IMR-90 (cell line): ENCODE measurements around the gene SEMA4B. TPM values are rescaled to one million over a fixed set of nuclear protein-coding genes. Genes with fewer than 3 reads are reported as not detected.

ENCODE experiments used
- ATAC-seq: fragments of 200-7000 bp; cut with Tn5 transposase; 2 replicates; pipeline ENCODE4 v1.9.1; 2020; ENCODE audit warnings: low read depth, mild to moderate bottlenecking, moderate library complexity
- BruUV-seq: library from RNA; stranded (reverse); fragments of 400-500 nt; replicated peaks from 2 replicates; lab custom pipeline; 2021; lab: Mats Ljungman, UMichigan
- CTCF ChIA-PET: fragments of 300-600 bp; formaldehyde crosslinking; extraction: SDS; loops from one replicate; lab custom pipeline; 2021; ENCODE audit warnings: antibody characterized with exemption; lab: Yijun Ruan, JAX
- POLR2A ChIA-PET: fragments of 300-600 bp; sonication (Branson Sonifier 250); formaldehyde crosslinking; loops from one replicate; lab custom pipeline; 2022; ENCODE audit warnings: antibody characterized with exemption; ENCODE audit not compliant: unreplicated experiment; lab: Charles Lee
- DNase-seq: peaks from one replicate; pipeline ENCODE4 v3.0.0; 2013
- H2AFZ ChIP-seq: replicated peaks from 2 replicates; pipeline ENCODE3; 2013; ENCODE audit warnings: low read length, mild to moderate bottlenecking; ENCODE audit not compliant: poor library complexity
- H2AK5ac ChIP-seq: 2 replicates; pipeline ENCODE4 v1.6.1; 2013; ENCODE audit warnings: low read depth, low read length, inconsistent platforms
- H2AK9ac ChIP-seq: replicated peaks from 2 replicates; pipeline ENCODE3; 2013; ENCODE audit warnings: mild to moderate bottlenecking, low read depth, low read length, moderate library complexity; ENCODE audit not compliant: poor library complexity
- H2BK120ac ChIP-seq: 2 replicates; pipeline ENCODE4 v1.6.1; 2013; ENCODE audit warnings: low read depth, low read length, inconsistent platforms
- H2BK15ac ChIP-seq: 3 replicates; pipeline ENCODE4 v1.6.1; 2013; ENCODE audit warnings: low read depth, low read length, inconsistent platforms
- H2BK20ac ChIP-seq: 2 replicates; pipeline ENCODE4 v1.6.1; 2013; ENCODE audit warnings: low read depth, mild to moderate bottlenecking, inconsistent platforms, low read length, moderate library complexity
- H2BK5ac ChIP-seq: 2 replicates; pipeline ENCODE4 v1.6.1; 2013; ENCODE audit warnings: mild to moderate bottlenecking, low read depth, low read length, inconsistent platforms; ENCODE audit not compliant: poor library complexity, severe bottlenecking
- H3K14ac ChIP-seq: replicated peaks from 2 replicates; pipeline ENCODE4 v1.6.1; 2013; ENCODE audit warnings: low read depth, low read length, inconsistent platforms
- H3K18ac ChIP-seq: 2 replicates; pipeline ENCODE4 v1.6.1; 2013; ENCODE audit warnings: low read depth, low read length, control low read depth
- H3K23ac ChIP-seq: 2 replicates; pipeline ENCODE4 v1.6.1; 2013; ENCODE audit warnings: low read depth, low read length, inconsistent platforms
- H3K27ac ChIP-seq: 2 replicates; pipeline ENCODE4 v1.5.1; 2013; ENCODE audit warnings: mild to moderate bottlenecking, control low read depth, low read length; ENCODE audit not compliant: insufficient read depth
- H3K27me3 ChIP-seq: 2 replicates; pipeline ENCODE4 v1.6.1; 2013; ENCODE audit warnings: low read length; ENCODE audit not compliant: control insufficient read depth, insufficient read depth
- H3K36me3 ChIP-seq: 2 replicates; pipeline ENCODE4 v1.6.1; 2013; ENCODE audit warnings: low read length, mixed read lengths; ENCODE audit not compliant: control insufficient read depth, insufficient read depth
- H3K4ac ChIP-seq: 2 replicates; pipeline ENCODE4 v1.6.1; 2013; ENCODE audit warnings: low read depth, low read length, inconsistent platforms
- H3K4me1 ChIP-seq: 2 replicates; pipeline ENCODE4 v1.6.1; 2013; ENCODE audit warnings: low read length, mixed read lengths; ENCODE audit not compliant: control insufficient read depth, insufficient read depth
- H3K4me2 ChIP-seq: 2 replicates; pipeline ENCODE4 v1.6.1; 2013; ENCODE audit warnings: low read depth, mild to moderate bottlenecking, control low read depth, low read length, moderate library complexity
- H3K4me3 ChIP-seq: 2 replicates; pipeline ENCODE4 v1.5.1; 2013; ENCODE audit warnings: low read depth, mild to moderate bottlenecking, control low read depth, low read length, moderate library complexity; ENCODE audit not compliant: insufficient read depth
- H3K56ac ChIP-seq: 2 replicates; pipeline ENCODE4 v1.6.1; 2013; ENCODE audit warnings: low read length, inconsistent platforms; ENCODE audit not compliant: insufficient read depth; ENCODE audit errors: extremely low read depth
- H3K79me1 ChIP-seq, 2 experiments: 2 replicates each; pipeline ENCODE4 v1.6.1; 2013; ENCODE audit warnings: low read length in 2 of 2, inconsistent platforms in 1 of 2, low read depth in 1 of 2
- H3K9ac ChIP-seq: 2 replicates; pipeline ENCODE4 v1.6.1; 2013; ENCODE audit warnings: low read depth, low read length, control low read depth
- H3K9me1 ChIP-seq: 2 replicates; pipeline ENCODE4 v1.6.1; 2013; ENCODE audit warnings: low read length, inconsistent platforms; ENCODE audit not compliant: insufficient read depth
- H3K9me3 ChIP-seq: 2 replicates; pipeline ENCODE4 v1.6.1; 2013; ENCODE audit warnings: low read length; ENCODE audit not compliant: control insufficient read depth, insufficient read depth
- H4K20me1 ChIP-seq: 2 replicates; pipeline ENCODE4 v1.6.1; 2013; ENCODE audit warnings: low read length, inconsistent platforms; ENCODE audit not compliant: insufficient read depth
- H4K5ac ChIP-seq: 2 replicates; pipeline ENCODE4 v1.6.1; 2013; ENCODE audit warnings: mild to moderate bottlenecking, low read depth, low read length, control low read depth
- H4K8ac ChIP-seq, 2 experiments: 2 replicates each; pipeline ENCODE4 v1.6.1; 2013; ENCODE audit warnings: low read depth in 2 of 2, low read length in 2 of 2, control low read depth in 1 of 2, inconsistent platforms in 1 of 2
- H4K91ac ChIP-seq: 2 replicates; pipeline ENCODE4 v1.6.1; 2013; ENCODE audit warnings: low read depth, low read length, inconsistent platforms; ENCODE audit not compliant: insufficient read depth
- BHLHE40 ChIP-seq: fragments of 150-350 bp; IDR thresholded peaks from 2 replicates; pipeline ENCODE4 v1.6.1; 2016; ENCODE audit warnings: mild to moderate bottlenecking, low read depth, low read length
- CEBPB ChIP-seq: IDR thresholded peaks from 2 replicates; pipeline ENCODE4 v1.6.1; 2012; ENCODE audit warnings: low read depth, low read length, improper control_type of control experiment
- MAFK ChIP-seq: IDR thresholded peaks from 2 replicates; pipeline ENCODE4 v1.6.1; 2012; ENCODE audit warnings: low read depth, low read length, improper control_type of control experiment
- MAZ ChIP-seq: IDR thresholded peaks from 2 replicates; pipeline ENCODE4 v1.6.1; 2012; ENCODE audit warnings: low read depth, mild to moderate bottlenecking, low read length, improper control_type of control experiment, moderate library complexity, borderline replicate concordance
- MXI1 ChIP-seq: IDR thresholded peaks from 2 replicates; pipeline ENCODE4 v1.6.1; 2012; ENCODE audit warnings: low read depth, mild to moderate bottlenecking, low read length, moderate library complexity, borderline replicate concordance
- POLR2A ChIP-seq: IDR thresholded peaks from 2 replicates; pipeline ENCODE4 v1.6.1; 2012; ENCODE audit warnings: mild to moderate bottlenecking, low read depth, low read length
- RAD21 ChIP-seq: IDR thresholded peaks from 2 replicates; pipeline ENCODE4 v1.6.1; 2012; ENCODE audit warnings: low read length, improper control_type of control experiment
- RCOR1 ChIP-seq: IDR thresholded peaks from 2 replicates; pipeline ENCODE4 v1.6.1; 2012; ENCODE audit warnings: mild to moderate bottlenecking, low read length, improper control_type of control experiment; ENCODE audit not compliant: insufficient replicate concordance
- RFX5 ChIP-seq: IDR thresholded peaks from 2 replicates; pipeline ENCODE4 v1.8.0; 2012; ENCODE audit warnings: low read depth, mild to moderate bottlenecking, low read length, moderate library complexity
- WGBS, 2 experiments: methylation state at CpG; one replicate each; pipeline versions ENCODE4 v1.1.5 to v1.1.7; 2013; ENCODE audit warnings: missing lambda C conversion rate in 2 of 2; ENCODE audit not compliant: insufficient read length in 1 of 2; ENCODE audit errors: extremely low coverage in 2 of 2; 5-methylcytosine and 5-hydroxymethylcytosine counted together
- dilution Hi-C: fragments of 300-500 bp; cut with HindIII; formaldehyde crosslinking; loops from one replicate; pipeline ENCODE4 v1.14.3; 2018; ENCODE audit warnings: low sequenced_read_pairs; ENCODE audit not compliant: unreplicated experiment
- in situ Hi-C: fragments of 300-500 bp; cut with MboI; formaldehyde crosslinking; loops from 3 replicates; pipeline ENCODE4 v1.14.3; 2019; ENCODE audit warnings: low sequenced_read_pairs, inconsistent platforms, mixed read lengths
- intact Hi-C: fragments of 100-400 bp; cut with micrococcal nuclease; formaldehyde crosslinking; loops from 2 replicates; pipeline ENCODE4 v1.10.0; 2022
- polyA plus RNA-seq, 3 experiments: library from polyadenylated mRNA; depleted of rRNA; stranded (reverse); fragments of >200 nt; gene quantifications; 2 replicates each; pipeline ENCODE4 v1.2.3, GENCODE V29; 2012; ENCODE audit warnings: low replicate concordance in 1 of 3
- total RNA-seq: library from RNA; depleted of rRNA; stranded (reverse); fragments of >200 nt; gene quantifications from 2 replicates; pipeline ENCODE4 v1.2.3, GENCODE V29; 2012
- TF ChIP-seq, protein P1 (sequence below): fragments of 150-350 bp; IDR thresholded peaks from 2 replicates; pipeline ENCODE4 v1.6.1; 2017; ENCODE audit warnings: mild to moderate bottlenecking, antibody characterized with exemption, low read length, low read depth
- TF ChIP-seq, protein P2 (sequence below): fragments of 150-350 bp; IDR thresholded peaks from 2 replicates; pipeline ENCODE4 v1.6.1; 2016; ENCODE audit warnings: low read depth, mild to moderate bottlenecking, low read length, moderate library complexity, borderline replicate concordance

Gene SEMA4B
- total and polyA plus RNA-seq, 2 of the 4 experiments (the other 2 are of a cell fraction) = 5.0 to 22.5 TPM

DNA sequence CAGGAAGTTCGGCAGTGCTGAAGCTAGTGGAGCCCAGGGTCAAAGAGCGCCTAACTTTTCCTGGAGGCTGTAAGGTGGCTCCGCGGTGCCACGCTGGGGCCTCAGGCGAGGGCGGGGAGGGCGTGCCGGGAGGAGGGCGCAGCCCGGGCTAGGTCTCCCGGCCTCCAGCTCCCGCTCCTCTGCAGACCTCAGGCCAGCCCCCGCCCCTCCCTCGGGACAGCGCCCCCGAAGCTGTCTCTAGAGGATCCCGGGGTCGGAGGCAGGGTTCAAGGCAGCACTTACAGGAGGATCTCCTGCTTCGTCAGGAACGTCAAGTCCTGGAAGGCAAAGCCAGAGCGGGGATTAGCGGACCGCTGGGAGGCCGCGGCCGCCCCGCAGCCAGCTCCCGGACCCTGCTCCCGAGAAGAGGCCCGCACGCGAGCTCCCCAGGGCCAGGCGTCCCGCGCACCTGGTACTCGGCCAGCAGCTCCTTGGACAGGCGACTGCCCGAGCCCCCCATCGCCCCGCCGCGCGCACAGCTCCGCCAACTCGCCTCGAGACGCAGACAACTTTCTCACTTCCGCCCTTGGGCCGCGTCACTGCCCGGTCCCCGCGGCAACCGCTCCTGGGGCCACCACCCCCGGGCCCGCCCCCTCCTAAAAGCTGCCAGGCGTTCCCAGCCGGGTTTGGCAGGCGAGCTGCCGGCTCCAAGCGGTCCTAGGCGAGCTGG, 32.4 kb downstream of the SEMA4B start, which contains the start of gene CIB1:
CIB1 (minus strand) TSS at position 555 of the 709 bp plus-strand sequence; CDS start at position 499, 56 bp downstream.
- intact Hi-C loops (loop anchor here (5.0 kb wide), 1 partner anchor 341 kb away; the partner anchor contains the start of gene AP3S2), dilution Hi-C loops (no loop called here), in situ Hi-C loops (no loop called here)
- Histone ChIP-seq H4K5ac (peak within 1 kb of the TSS; percentile 13), H3K18ac (peak within 1 kb of the TSS; percentile 10; the same call in 1 of the 2 replicates), H3K23ac (peak within 1 kb of the TSS; percentile 78), H2BK20ac (no peak within 1 kb of the TSS), H3K4me3 (peak within 1 kb of the TSS; percentile 84), H3K14ac (peak within 1 kb of the TSS; percentile 90), H4K20me1 (0 out of 2 replicates have a peak, but pooled peaks cover 7% of the 10 kb centered on the region), H3K9me3 (no peaks in the 10 kb centered on the region), H3K4me2 (peak within 1 kb of the TSS; percentile 97), H2AK9ac (peak within 1 kb of the TSS; percentile 86), H4K91ac (peak within 1 kb of the TSS; percentile 34; the same call in 1 of the 2 replicates), H3K9ac (peak within 1 kb of the TSS; percentile 77), H3K79me1 (peaks cover 19 to 45% of the 10 kb centered on the region in 2 experiments), H2BK5ac (peak within 1 kb of the TSS; percentile 28), H3K4ac (peak within 1 kb of the TSS; percentile 84), H2AK5ac (peak within 1 kb of the TSS; percentile 67; the same call in 1 of the 2 replicates), H3K4me1 (peaks cover 4% of the 10 kb centered on the region), H3K9me1 (peaks cover 18% of the 10 kb centered on the region), H2BK120ac (no peak within 1 kb of the TSS), H2AFZ (peak within 1 kb of the TSS; percentile 96), H2BK15ac (no peak within 1 kb of the TSS), H3K56ac (peak within 1 kb of the TSS; percentile 20; the same call in 1 of the 2 replicates), H3K27ac (peak within 1 kb of the TSS; percentile 77), H3K36me3 (peaks cover 32% of the 10 kb centered on the region), H4K8ac (peak within 1 kb of the TSS; percentile 19 to 92), H3K27me3 (no peaks in the 10 kb centered on the region)
- WGBS, 2 experiments = 0% methylated on average over 42 of the region's 63 CpGs; no CpG with 5 or more reads in 1 of the 2 experiments
- TF ChIP-seq POLR2A (peak; percentile 85; the same call in 1 of the 2 replicates), BHLHE40 (no peak), RFX5 (no peak), RAD21 (no peak), CEBPB (no peak), RCOR1 (no peak), MXI1 (peak; percentile 59; the same call in 1 of the 2 replicates), MAZ (peak; percentile 98), MAFK (no peak)
- TF ChIP-seq, protein P1, sequence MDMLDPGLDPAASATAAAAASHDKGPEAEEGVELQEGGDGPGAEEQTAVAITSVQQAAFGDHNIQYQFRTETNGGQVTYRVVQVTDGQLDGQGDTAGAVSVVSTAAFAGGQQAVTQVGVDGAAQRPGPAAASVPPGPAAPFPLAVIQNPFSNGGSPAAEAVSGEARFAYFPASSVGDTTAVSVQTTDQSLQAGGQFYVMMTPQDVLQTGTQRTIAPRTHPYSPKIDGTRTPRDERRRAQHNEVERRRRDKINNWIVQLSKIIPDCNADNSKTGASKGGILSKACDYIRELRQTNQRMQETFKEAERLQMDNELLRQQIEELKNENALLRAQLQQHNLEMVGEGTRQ = no peak
- TF ChIP-seq, protein P2, sequence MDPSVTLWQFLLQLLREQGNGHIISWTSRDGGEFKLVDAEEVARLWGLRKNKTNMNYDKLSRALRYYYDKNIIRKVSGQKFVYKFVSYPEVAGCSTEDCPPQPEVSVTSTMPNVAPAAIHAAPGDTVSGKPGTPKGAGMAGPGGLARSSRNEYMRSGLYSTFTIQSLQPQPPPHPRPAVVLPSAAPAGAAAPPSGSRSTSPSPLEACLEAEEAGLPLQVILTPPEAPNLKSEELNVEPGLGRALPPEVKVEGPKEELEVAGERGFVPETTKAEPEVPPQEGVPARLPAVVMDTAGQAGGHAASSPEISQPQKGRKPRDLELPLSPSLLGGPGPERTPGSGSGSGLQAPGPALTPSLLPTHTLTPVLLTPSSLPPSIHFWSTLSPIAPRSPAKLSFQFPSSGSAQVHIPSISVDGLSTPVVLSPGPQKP = no peak
- DNase-seq (peak; percentile 95), ATAC-seq (peak; percentile 97)
- CTCF ChIA-PET = interaction anchor here (0.5 to 2.4 kb wide), 5 partner anchors 12 to 312 kb away, joined by 3 to 11 read pairs (median 6); no protein-coding TSS in a partner anchor
- POLR2A ChIA-PET = interaction anchor here (0.6 to 1.0 kb wide), 7 partner anchors 9 to 391 kb away, joined by 3 to 9 read pairs (median 6); partner anchors contain the start of genes IQGAP1 and TTLL13
- BruUV-seq = TSS peak; percentile 61
